Activated CD4-positive, CD25-positive, alpha-beta regulatory T cell treated with anti-CD3 and anti-CD28 coated beads, Interleukin-2, amount 50 U/mL, for 24 hours (primary cell): Measurements from ENCODE around the gene MRM1.
A peak's percentile ranks its signal among the peaks of the same experiment; 100 is the strongest.

ENCODE experiments used
- ATAC-seq, 2 donors: fragments of 150-1000 bp; cut with Tn5 transposase; one replicate each; pipeline ENCODE4 v1.10.0; 2021; ENCODE audit warnings: mild to moderate bottlenecking in 1 of 2, moderate library complexity in 1 of 2

The MRM1 gene

GRCh38 chr17:36632916-36633771, 31.8 kb downstream of the MRM1 start:
- no peak for ATAC-seq

GRCh38 chr17:36640346-36640745, 39.0 kb downstream of the MRM1 start:
- ATAC-seq, result no peak

GRCh38 chr17:36640836-36641235, 39.5 kb downstream of the MRM1 start:
- no peak for ATAC-seq

GRCh38 chr17:36641331-36641876, 40.0 kb downstream of the MRM1 start:
- peak in 1 of 2 donors; percentile 7 for ATAC-seq

- peak; percentile 25 to 33 for ATAC-seq
Measured at GRCh38 chr17:36641877-36642845, 40.8 kb downstream of the MRM1 start.

- ATAC-seq, result no peak
Measured at GRCh38 chr17:36643086-36643685, 41.8 kb downstream of the MRM1 start.

GRCh38 chr17:36645422-36645821, 44.0 kb downstream of the MRM1 start:
- no peak for ATAC-seq

GRCh38 chr17:36647636-36648035, 46.3 kb downstream of the MRM1 start:
- no peak for ATAC-seq

GRCh38 chr17:36650096-36650775, 48.9 kb downstream of the MRM1 start:
- no peak for ATAC-seq

- ATAC-seq, result no peak
Measured at GRCh38 chr17:36653374-36653773, 52.0 kb downstream of the MRM1 start.

GRCh38 chr17:36653856-36654255, 52.5 kb downstream of the MRM1 start:
- ATAC-seq, result no peak

GRCh38 chr17:36655726-36656125, 54.3 kb downstream of the MRM1 start:
- no peak for ATAC-seq

GRCh38 chr17:36657390-36657762, 56.0 kb downstream of the MRM1 start:
- ATAC-seq, result no peak

GRCh38 chr17:36657763-36658490, 56.5 kb downstream of the MRM1 start:
- no peak for ATAC-seq
